PC-3 (cell line): ENCODE measurements around the gene KDM4F.

ENCODE experiments used
- CTCF ChIP-seq: fragments of 300-600 bp; sonication (generic); conservative IDR thresholded peaks from 2 replicates; pipeline ENCODE4 v1.5.1; 2017; ENCODE audit warnings: antibody characterized with exemption, low read depth, mild to moderate bottlenecking, low read length
- EZH2 ChIP-seq: fragments of 300-600 bp; sonication (generic); IDR thresholded peaks from one replicate; pipeline ENCODE4 v1.6.1; 2017; ENCODE audit warnings: antibody characterized with exemption, mild to moderate bottlenecking, low read length; ENCODE audit not compliant: unreplicated experiment

GRCh38 chr11:95091663-95092180 lies 42.5 kb downstream of the KDM4F start:
- no peak for TF ChIP-seq CTCF
- TF ChIP-seq EZH2, result no peak
